HepG2 (cell line): Measurements from ENCODE around the gene CSNK2A1. TPM values are rescaled to one million over a fixed set of nuclear protein-coding genes. Genes with fewer than 3 reads are reported as not detected.
A peak's percentile ranks its signal among the peaks of the same experiment; 100 is the strongest.

Experiments
- ATAC-seq: fragments of 200-7000 bp; cut with Tn5 transposase; 3 replicates; pipeline ENCODE4 v1.9.1; 2020; ENCODE audit warnings: mild to moderate bottlenecking, moderate library complexity
- BruUV-seq: library from RNA; stranded (reverse); fragments of 400-500 nt; replicated peaks from 2 replicates; lab custom pipeline; 2021; lab: Mats Ljungman, UMichigan
- CTCF ChIA-PET: fragments of 300-600 bp; formaldehyde crosslinking; extraction: SDS; loops from one replicate; lab custom pipeline; 2021; ENCODE audit warnings: low total read pairs, inconsistent platforms, low intra/inter-chr PET ratio; lab: Yijun Ruan, JAX
- POLR2A ChIA-PET: fragments of 350-600 bp; sonication (Branson Sonifier 250); formaldehyde crosslinking; loops from one replicate; lab custom pipeline; 2020; ENCODE audit warnings: antibody characterized with exemption, inconsistent platforms; lab: Yijun Ruan, JAX
- DNase-seq: peaks from one replicate; pipeline ENCODE4 v3.0.0-alpha.2; 2015; ENCODE audit warnings: low spot score
- FAIRE-seq: peaks from 3 replicates; lab custom pipeline; 2011; peaks lifted over from hg19 to GRCh38; lab: Jason Lieb, UNC
- H2AFZ ChIP-seq: one replicate; pipeline ENCODE4 v1.6.1; 2011; ENCODE audit warnings: low read length, inconsistent platforms
- H3K27ac ChIP-seq: fragments of 300-600 bp; 3 replicates; pipeline ENCODE4 v1.8.0; 2011; ENCODE audit warnings: mixed run types, mild to moderate bottlenecking, mixed read lengths, low read length, inconsistent platforms; ENCODE audit not compliant: insufficient read depth; ENCODE audit errors: extremely low read length
- H3K27me3 ChIP-seq, 2 experiments: fragments of 200-600 bp in 1 of 2; 2 replicates in 1 of 2; 3 replicates in 1 of 2; pipeline versions ENCODE4 v1.6.0 to v1.8.0; 2011; ENCODE audit warnings: low read length in 2 of 2, mild to moderate bottlenecking in 2 of 2, moderate library complexity in 2 of 2, inconsistent platforms in 1 of 2; ENCODE audit not compliant: insufficient read depth in 2 of 2, control insufficient read depth in 1 of 2
- H3K36me3 ChIP-seq, 2 experiments: fragments of 200-600 bp in 1 of 2; replicated peaks in 1 of 2; 2 replicates in 1 of 2; 3 replicates in 1 of 2; pipeline versions ENCODE4 v1.5.1 to v1.8.0; 2011; ENCODE audit warnings: low read length in 2 of 2, inconsistent platforms in 1 of 2; ENCODE audit not compliant: insufficient read depth in 2 of 2, control insufficient read depth in 1 of 2
- H3K4me1 ChIP-seq: 2 replicates; pipeline ENCODE4 v1.5.1; 2012; ENCODE audit warnings: low read length, inconsistent platforms; ENCODE audit not compliant: insufficient read depth
- H3K4me2 ChIP-seq: 2 replicates; pipeline ENCODE4 v1.6.0; 2011; ENCODE audit warnings: low read depth, low read length, inconsistent platforms
- H3K4me3 ChIP-seq, 3 experiments: fragments of 200-600 bp in 1 of 3; sonication (generic), shearing (Covaris generic) in 1 of 3; replicated peaks in 1 of 3; 2 replicates each; pipeline ENCODE4 v1.5.1; 2011 to 2016; ENCODE audit warnings: low read length in 3 of 3, inconsistent platforms in 2 of 3, low read depth in 2 of 3, mild to moderate bottlenecking in 2 of 3, control low read depth in 1 of 3, mixed read lengths in 1 of 3; ENCODE audit not compliant: insufficient read depth in 1 of 3
- H3K79me2 ChIP-seq: one replicate; pipeline ENCODE4 v1.6.1; 2011; ENCODE audit warnings: low read length, inconsistent platforms; ENCODE audit not compliant: insufficient read depth
- H3K9ac ChIP-seq: 2 replicates; pipeline ENCODE4 v1.6.0; 2011; ENCODE audit warnings: mild to moderate bottlenecking, low read depth, low read length, inconsistent platforms; ENCODE audit not compliant: insufficient read depth
- H3K9me3 ChIP-seq: 2 replicates; pipeline ENCODE4 v1.5.1; 2012; ENCODE audit warnings: mild to moderate bottlenecking, low read length
- H4K20me1 ChIP-seq: 2 replicates; pipeline ENCODE4 v1.6.0; 2011; ENCODE audit warnings: inconsistent platforms, mild to moderate bottlenecking, low read length, moderate library complexity; ENCODE audit not compliant: insufficient read depth
- HNF1B ChIP-seq: sonication (generic); formaldehyde crosslinking; IDR thresholded peaks from 2 replicates; pipeline ENCODE4 v1.5.1; 2020; ENCODE audit warnings: mild to moderate bottlenecking, moderate library complexity, missing genetic modification reagents
- POLR2A ChIP-seq, 2 experiments: IDR thresholded peaks; 2 replicates each; pipeline ENCODE4 v1.6.1; 2011; ENCODE audit warnings: low read depth in 2 of 2, low read length in 2 of 2, mild to moderate bottlenecking in 1 of 2, moderate library complexity in 1 of 2; ENCODE audit not compliant: insufficient read depth in 1 of 2
- POLR2AphosphoS2 ChIP-seq: IDR thresholded peaks from 2 replicates; pipeline ENCODE4 v1.6.1; 2011; ENCODE audit warnings: low read depth, low read length, improper control_type of control experiment
- SALL2 ChIP-seq: sonication (generic); formaldehyde crosslinking; IDR thresholded peaks from 2 replicates; pipeline ENCODE4 v1.8.1; 2023; ENCODE audit warnings: mild to moderate bottlenecking, missing genetic modification reagents, inconsistent platforms
- STAG1 ChIP-seq: sonication (generic); formaldehyde crosslinking; IDR thresholded peaks from 2 replicates; pipeline ENCODE4 v1.4.0; 2020; ENCODE audit warnings: missing genetic modification reagents
- TOPORS ChIP-seq: sonication (generic); formaldehyde crosslinking; IDR thresholded peaks from 2 replicates; pipeline ENCODE4 v1.8.0; 2023; ENCODE audit warnings: mild to moderate bottlenecking, missing genetic modification reagents
- ZMYM4 ChIP-seq: sonication (generic); formaldehyde crosslinking; IDR thresholded peaks from 2 replicates; pipeline ENCODE4 v1.8.1; 2023; ENCODE audit warnings: mild to moderate bottlenecking, missing genetic modification reagents
- ZNF331 ChIP-seq: sonication (generic); formaldehyde crosslinking; IDR thresholded peaks from 2 replicates; pipeline ENCODE4 v1.4.0; 2020; ENCODE audit warnings: missing genetic modification reagents
- ZNF572 ChIP-seq: sonication (generic); formaldehyde crosslinking; IDR thresholded peaks from 2 replicates; pipeline ENCODE4 v1.5.1; 2020; ENCODE audit warnings: mild to moderate bottlenecking, missing genetic modification reagents
- ZNF589 ChIP-seq: sonication (generic); formaldehyde crosslinking; conservative IDR thresholded peaks from 2 replicates; pipeline ENCODE4 v1.8.0; 2022; ENCODE audit warnings: mild to moderate bottlenecking, moderate library complexity, missing genetic modification reagents
- ZNF629 ChIP-seq: sonication (generic); formaldehyde crosslinking; conservative IDR thresholded peaks from 2 replicates; pipeline ENCODE4 v1.5.0; 2020; ENCODE audit warnings: missing genetic modification reagents
- ZNF644 ChIP-seq: IDR thresholded peaks from 2 replicates; pipeline ENCODE4 v1.6.1; 2016; ENCODE audit warnings: low read depth
- ZNF790 ChIP-seq: sonication (generic); formaldehyde crosslinking; IDR thresholded peaks from 2 replicates; pipeline ENCODE4 v1.8.0; 2022; ENCODE audit warnings: missing genetic modification reagents, mild to moderate bottlenecking, borderline replicate concordance
- WGBS: methylation state at CpG from one replicate; pipeline ENCODE4 v1.1.6; 2017; ENCODE audit warnings: low lambda C conversion rate; 5-methylcytosine and 5-hydroxymethylcytosine counted together
- in situ Hi-C: cut with HindIII; loops from 2 replicates; pipeline ENCODE4 v1.10.0; 2017; ENCODE audit warnings: low pct_unique_long_range_greater_than_20kb; ENCODE audit not compliant: extremely low pct_ligation_motif_present
- intact Hi-C: fragments of 100-400 bp; cut with micrococcal nuclease; formaldehyde crosslinking; loops from one replicate; pipeline ENCODE4 v1.10.0; 2022; ENCODE audit not compliant: unreplicated experiment
- polyA plus RNA-seq, 8 experiments: library from polyadenylated mRNA; depleted of rRNA in 3 of 8; stranded (reverse) in 7 of 8; unstranded in 1 of 8; fragments of >200 nt; fragmentation: Illumina TruSeq in 4 of 8; extraction: Trizol in 4 of 8; gene quantifications; 2 replicates each; pipeline versions ENCODE4 v1.2.1 to v1.2.3, GENCODE V29; 2011 to 2016; ENCODE audit warnings: low read depth in 4 of 8, missing spikeins in 1 of 8, mixed read lengths in 1 of 8; ENCODE audit not compliant: insufficient read depth in 1 of 8
- total RNA-seq, 5 experiments: library from RNA; depleted of rRNA; stranded (reverse); fragments of >200 nt; fragmentation: Illumina TruSeq; extraction: Trizol; gene quantifications; 2 replicates each; pipeline ENCODE4 v1.2.3, GENCODE V29; 2016; ENCODE audit warnings: low read depth in 1 of 5
- TF ChIP-seq, protein P1 (sequence below): sonication (generic); formaldehyde crosslinking; IDR thresholded peaks from 2 replicates; pipeline ENCODE4 v1.4.0; 2020; ENCODE audit warnings: missing genetic modification reagents, borderline replicate concordance
- TF ChIP-seq, protein P2 (sequence below): sonication (generic); formaldehyde crosslinking; IDR thresholded peaks from 2 replicates; pipeline ENCODE4 v1.4.0; 2020; ENCODE audit warnings: missing genetic modification reagents

CSNK2A1 gene
- total and polyA plus RNA-seq, 2 of the 13 experiments (the other 11 are each of a cell fraction or from before 2014, with no cell fraction given): 153 to 231 TPM

DNA sequence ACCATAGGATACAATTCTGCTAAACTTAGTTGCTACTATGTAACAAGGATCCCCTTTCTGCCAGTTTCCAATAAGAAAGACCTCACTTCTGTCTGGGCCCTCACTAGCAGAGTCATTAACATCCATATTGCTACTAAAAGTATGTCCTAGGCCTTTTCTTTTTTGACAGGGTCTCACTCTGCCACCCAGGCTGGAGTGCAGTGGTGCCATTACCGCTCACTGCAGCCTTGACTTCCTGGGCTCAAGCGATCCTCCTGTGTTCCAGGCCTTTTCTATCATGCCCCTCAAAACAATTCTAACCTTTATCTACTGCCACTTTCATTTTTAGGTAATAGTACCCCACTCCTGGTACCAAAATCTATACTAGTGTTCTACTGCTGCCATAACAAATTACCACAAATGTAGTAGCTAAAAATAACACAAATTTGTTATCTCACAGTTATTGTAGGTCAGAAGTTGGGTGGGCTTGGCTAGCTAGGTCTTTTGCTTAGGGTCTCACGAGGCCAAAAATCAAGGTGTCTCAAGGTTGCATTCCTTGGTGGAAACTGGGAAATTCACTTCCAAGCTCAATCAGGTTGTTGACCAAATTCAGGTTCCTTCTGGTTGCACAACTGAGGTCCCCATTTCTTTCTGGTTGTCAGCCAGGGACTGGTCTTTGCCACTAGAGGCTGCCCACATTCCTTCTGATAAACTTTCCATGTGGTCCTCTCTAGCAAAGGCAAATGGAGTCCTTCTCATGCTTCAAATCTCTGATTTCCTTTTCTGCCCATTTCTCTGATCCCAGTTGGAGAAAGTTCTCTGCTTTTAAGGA, 3.0 kb downstream of the CSNK2A1 start:
- in situ Hi-C loops (no loop called here), intact Hi-C loops (loop anchor here (5.0 kb wide), 2 partner anchors 38 to 107 kb away; no protein-coding TSS in a partner anchor)
- H3K9ac ChIP-seq: no peak overlapping the region; the same call in 1 of the 2 replicates
- H3K27me3 ChIP-seq: peaks cover 0 to 7% of the 10 kb centered on the region in 2 experiments; a peak in 1 of 5 replicates
- ChIA-PET CTCF (no interaction called here), POLR2A (interaction anchor here (1.4 to 5.6 kb wide), 2 partner anchors 9 to 29 kb away, joined by 5 to 22 read pairs; no protein-coding TSS in a partner anchor)
- FAIRE-seq (no peak), ATAC-seq (no peak), DNase-seq (peak; percentile 52)
- peaks cover 4 to 8% of the 10 kb centered on the region in 2 experiments; a peak in 3 of 5 replicates for H3K36me3 ChIP-seq
- H3K4me2 ChIP-seq: peak overlapping the region; percentile 81
- peaks cover 80% of the 10 kb centered on the region for H3K4me1 ChIP-seq
- H3K9me3 ChIP-seq: no peaks in the 10 kb centered on the region
- WGBS: 95% methylated on average over 3 of the region's 3 CpGs
- H3K79me2 ChIP-seq: peaks cover 75% of the 10 kb centered on the region
- no peak overlapping the region for H2AFZ ChIP-seq
- H3K27ac ChIP-seq: no peak overlapping the region
- no TSS peak for BruUV-seq
- H3K4me3 ChIP-seq: peak overlapping the region in 1 of 3 experiments; percentile 12; a peak in 2 of 6 replicates
- H4K20me1 ChIP-seq: peaks cover 75% of the 10 kb centered on the region
- TF ChIP-seq ZNF331 (CRISPR knock-in tag) (peak; percentile 36; the same call in 1 of the 2 replicates), POLR2A (IDR thresholded peaks at IDR 0.05; ENCODE audit: insufficient read depth in 1 of 2, low read depth in 2 of 2, low read length in 2 of 2) (peak in 1 of 2 experiments; percentile 33; a peak in 1 of 4 replicates), SALL2 (CRISPR knock-in tag) (no peak), POLR2AphosphoS2 (0 out of 2 replicates have a peak, but pooled peaks have one; percentile 35), ZNF572 (0 out of 2 replicates have a peak, but pooled peaks have one; percentile 39), ZNF790 (CRISPR knock-in tag) (no peak), ZNF629 (CRISPR knock-in tag) (peak; percentile 65), HNF1B (CRISPR knock-in tag) (peak; percentile 59; the same call in 1 of the 2 replicates), ZNF644 (CRISPR knock-in tag) (peak; percentile 48; the same call in 1 of the 2 replicates), TOPORS (no peak), ZMYM4 (CRISPR knock-in tag) (peak; percentile 63), STAG1 (peak; percentile 53), ZNF589 (CRISPR knock-in tag) (no peak)
- TF ChIP-seq, protein P1, sequence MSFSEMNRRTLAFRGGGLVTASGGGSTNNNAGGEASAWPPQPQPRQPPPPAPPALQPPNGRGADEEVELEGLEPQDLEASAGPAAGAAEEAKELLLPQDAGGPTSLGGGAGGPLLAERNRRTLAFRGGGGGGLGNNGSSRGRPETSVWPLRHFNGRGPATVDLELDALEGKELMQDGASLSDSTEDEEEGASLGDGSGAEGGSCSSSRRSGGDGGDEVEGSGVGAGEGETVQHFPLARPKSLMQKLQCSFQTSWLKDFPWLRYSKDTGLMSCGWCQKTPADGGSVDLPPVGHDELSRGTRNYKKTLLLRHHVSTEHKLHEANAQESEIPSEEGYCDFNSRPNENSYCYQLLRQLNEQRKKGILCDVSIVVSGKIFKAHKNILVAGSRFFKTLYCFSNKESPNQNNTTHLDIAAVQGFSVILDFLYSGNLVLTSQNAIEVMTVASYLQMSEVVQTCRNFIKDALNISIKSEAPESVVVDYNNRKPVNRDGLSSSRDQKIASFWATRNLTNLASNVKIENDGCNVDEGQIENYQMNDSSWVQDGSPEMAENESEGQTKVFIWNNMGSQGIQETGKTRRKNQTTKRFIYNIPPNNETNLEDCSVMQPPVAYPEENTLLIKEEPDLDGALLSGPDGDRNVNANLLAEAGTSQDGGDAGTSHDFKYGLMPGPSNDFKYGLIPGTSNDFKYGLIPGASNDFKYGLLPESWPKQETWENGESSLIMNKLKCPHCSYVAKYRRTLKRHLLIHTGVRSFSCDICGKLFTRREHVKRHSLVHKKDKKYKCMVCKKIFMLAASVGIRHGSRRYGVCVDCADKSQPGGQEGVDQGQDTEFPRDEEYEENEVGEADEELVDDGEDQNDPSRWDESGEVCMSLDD (CRISPR knock-in tag): peak; percentile 79; the same call in 1 of the 2 replicates
- TF ChIP-seq, protein P2, sequence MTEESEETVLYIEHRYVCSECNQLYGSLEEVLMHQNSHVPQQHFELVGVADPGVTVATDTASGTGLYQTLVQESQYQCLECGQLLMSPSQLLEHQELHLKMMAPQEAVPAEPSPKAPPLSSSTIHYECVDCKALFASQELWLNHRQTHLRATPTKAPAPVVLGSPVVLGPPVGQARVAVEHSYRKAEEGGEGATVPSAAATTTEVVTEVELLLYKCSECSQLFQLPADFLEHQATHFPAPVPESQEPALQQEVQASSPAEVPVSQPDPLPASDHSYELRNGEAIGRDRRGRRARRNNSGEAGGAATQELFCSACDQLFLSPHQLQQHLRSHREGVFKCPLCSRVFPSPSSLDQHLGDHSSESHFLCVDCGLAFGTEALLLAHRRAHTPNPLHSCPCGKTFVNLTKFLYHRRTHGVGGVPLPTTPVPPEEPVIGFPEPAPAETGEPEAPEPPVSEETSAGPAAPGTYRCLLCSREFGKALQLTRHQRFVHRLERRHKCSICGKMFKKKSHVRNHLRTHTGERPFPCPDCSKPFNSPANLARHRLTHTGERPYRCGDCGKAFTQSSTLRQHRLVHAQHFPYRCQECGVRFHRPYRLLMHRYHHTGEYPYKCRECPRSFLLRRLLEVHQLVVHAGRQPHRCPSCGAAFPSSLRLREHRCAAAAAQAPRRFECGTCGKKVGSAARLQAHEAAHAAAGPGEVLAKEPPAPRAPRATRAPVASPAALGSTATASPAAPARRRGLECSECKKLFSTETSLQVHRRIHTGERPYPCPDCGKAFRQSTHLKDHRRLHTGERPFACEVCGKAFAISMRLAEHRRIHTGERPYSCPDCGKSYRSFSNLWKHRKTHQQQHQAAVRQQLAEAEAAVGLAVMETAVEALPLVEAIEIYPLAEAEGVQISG (CRISPR knock-in tag): peak; percentile 97
